GM12874 (cell line): ENCODE data around the gene NR4A1.

Experiments used
- CTCF ChIP-seq: IDR thresholded peaks from 2 replicates; pipeline ENCODE4 v1.5.1; 2011; ENCODE audit warnings: low read depth, mild to moderate bottlenecking, control low read depth, low read length, moderate library complexity; ENCODE audit not compliant: insufficient read depth

Gene NR4A1

GRCh38 chr12:52027085-52027843, 24.0 kb upstream of the NR4A1 start:
- TF ChIP-seq CTCF = no peak

- TF ChIP-seq CTCF = no peak
Measured at GRCh38 chr12:52029685-52030084, 21.6 kb upstream of the NR4A1 start.

GRCh38 chr12:52032446-52032803, 18.8 kb upstream of the NR4A1 start:
- TF ChIP-seq CTCF = no peak

- no peak for TF ChIP-seq CTCF
Measured at GRCh38 chr12:52032804-52033445, 18.3 kb upstream of the NR4A1 start.

- no peak for TF ChIP-seq CTCF
Measured at GRCh38 chr12:52033446-52034140, 17.6 kb upstream of the NR4A1 start.

GRCh38 chr12:52035190-52035589, 16.1 kb upstream of the NR4A1 start:
- TF ChIP-seq CTCF = no peak

- TF ChIP-seq CTCF = no peak
Measured at GRCh38 chr12:52035926-52036325, 15.3 kb upstream of the NR4A1 start.
